ENCODE measurements around the gene ATP8A1. TPM values are rescaled to one million over a fixed set of nuclear protein-coding genes. Genes with fewer than 3 reads are reported as not detected.
"Not testable (repeated sequence)": the region's sequence is repeated elsewhere in the genome, so short reads cannot be mapped to it uniquely, and the experiment has no call there.

The ATP8A1 gene
- total and polyA plus RNA-seq, 9 donors = 5.0 to 10.4 (median 8.6) TPM

DNA sequence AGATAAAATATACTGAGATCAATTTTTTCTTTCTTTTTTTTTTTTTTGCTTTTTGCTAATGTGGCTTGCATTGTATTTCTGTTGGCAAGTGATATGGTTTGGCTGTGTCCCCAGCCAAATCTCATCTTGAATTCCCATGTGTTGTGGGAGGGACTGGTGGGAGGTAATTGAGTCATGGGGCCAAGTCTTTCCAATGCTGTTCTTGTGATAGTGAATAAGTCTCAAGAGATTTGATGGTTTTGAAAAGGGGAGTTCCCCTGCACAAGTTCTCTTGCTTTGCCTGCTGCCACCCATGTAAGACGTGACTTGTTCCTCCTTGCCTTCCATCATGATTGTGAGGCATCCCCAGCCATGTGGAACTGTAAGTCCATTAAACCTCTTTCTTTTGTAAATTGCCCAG, 195.7 kb downstream of the ATP8A1 start:
- H3K4me1 ChIP-seq (ENCODE audit: control insufficient read depth, insufficient read depth, low read length); H3K27ac ChIP-seq (ENCODE audit: low read length); H3K9me3 ChIP-seq (replicated peaks; ENCODE audit: control insufficient read depth, low read depth, low read length); H3K36me3 ChIP-seq (ENCODE audit: control insufficient read depth, insufficient read depth, low read length); H3K4me3 ChIP-seq (ENCODE audit: low read length); DNase-seq; H3K27me3 ChIP-seq (ENCODE audit: control insufficient read depth, insufficient read depth, low read length): not testable (repeated sequence)
- no CpG with 5 or more reads among the region's 1 CpG for WGBS (ENCODE audit: insufficient coverage)

DNA sequence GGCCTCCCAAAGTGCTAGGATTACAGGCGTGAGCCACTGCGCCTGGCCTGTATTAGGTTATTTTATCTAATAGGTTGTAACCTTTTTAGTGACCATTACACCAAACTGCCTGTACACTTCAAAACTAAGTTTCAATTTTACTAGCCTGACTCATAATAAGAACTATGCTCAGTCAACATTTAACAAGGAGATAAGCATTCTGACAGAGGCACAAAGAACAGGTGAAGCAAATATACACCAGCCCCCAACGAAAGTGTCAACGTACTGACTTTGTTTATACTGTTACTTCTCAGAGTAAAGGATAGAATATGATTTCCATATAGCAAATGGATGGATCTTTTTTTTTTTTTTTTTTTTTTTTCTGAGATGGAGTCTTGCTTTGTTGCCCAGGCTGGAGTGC, 196.9 kb downstream of the ATP8A1 start:
- Histone ChIP-seq H3K27me3 (ENCODE audit: control insufficient read depth, insufficient read depth, low read length) (no peaks in the 10 kb centered on the region), H3K9me3 (replicated peaks; ENCODE audit: control insufficient read depth, low read depth, low read length) (peaks cover 2% of the 10 kb centered on the region)
- no CpG with 5 or more reads among the region's 4 CpGs for WGBS (ENCODE audit: insufficient coverage)

DNA sequence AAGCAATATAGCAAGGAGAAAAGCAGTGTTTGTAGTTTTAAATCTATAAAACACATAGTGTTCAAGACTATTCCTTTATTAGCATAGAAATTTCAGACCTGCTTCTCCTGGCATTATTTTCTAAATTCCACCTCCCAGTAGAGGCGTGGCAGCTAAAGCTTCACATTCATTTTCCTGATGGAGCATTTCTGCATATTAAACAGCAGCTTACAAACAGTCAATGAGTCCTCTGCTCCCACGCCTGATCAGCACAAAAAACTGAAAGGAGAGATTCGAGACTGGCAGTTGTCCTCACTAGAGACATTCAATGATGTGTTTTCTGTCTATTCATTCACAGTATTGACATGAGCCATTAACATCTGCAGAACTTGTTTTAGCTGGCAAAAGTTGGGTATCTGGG, 198.2 kb downstream of the ATP8A1 start:
- Histone ChIP-seq H3K4me3 (ENCODE audit: low read length) (no peak overlapping the region), H3K27me3 (ENCODE audit: control insufficient read depth, insufficient read depth, low read length) (no peaks in the 10 kb centered on the region), H3K27ac (ENCODE audit: low read length) (peak overlapping the region; percentile 7), H3K9me3 (replicated peaks; ENCODE audit: control insufficient read depth, low read depth, low read length) (peaks cover 2% of the 10 kb centered on the region), H3K36me3 (ENCODE audit: control insufficient read depth, insufficient read depth, low read length) (no peaks in the 10 kb centered on the region), H3K4me1 (ENCODE audit: control insufficient read depth, insufficient read depth, low read length) (no peaks in the 10 kb centered on the region)
- peak; percentile 82 for DNase-seq
- 13% methylated on average over 2 of the region's 3 CpGs for WGBS (ENCODE audit: insufficient coverage)

More for the DNA sequence above, 196.9 kb downstream of the ATP8A1 start:
- Histone ChIP-seq H3K36me3 (ENCODE audit: control insufficient read depth, insufficient read depth, low read length) (no peaks in the 10 kb centered on the region), H3K4me3 (ENCODE audit: low read length) (no peak overlapping the region), H3K4me1 (ENCODE audit: control insufficient read depth, insufficient read depth, low read length) (no peaks in the 10 kb centered on the region), H3K27ac (ENCODE audit: low read length) (no peak overlapping the region)
- no peak for DNase-seq

DNA sequence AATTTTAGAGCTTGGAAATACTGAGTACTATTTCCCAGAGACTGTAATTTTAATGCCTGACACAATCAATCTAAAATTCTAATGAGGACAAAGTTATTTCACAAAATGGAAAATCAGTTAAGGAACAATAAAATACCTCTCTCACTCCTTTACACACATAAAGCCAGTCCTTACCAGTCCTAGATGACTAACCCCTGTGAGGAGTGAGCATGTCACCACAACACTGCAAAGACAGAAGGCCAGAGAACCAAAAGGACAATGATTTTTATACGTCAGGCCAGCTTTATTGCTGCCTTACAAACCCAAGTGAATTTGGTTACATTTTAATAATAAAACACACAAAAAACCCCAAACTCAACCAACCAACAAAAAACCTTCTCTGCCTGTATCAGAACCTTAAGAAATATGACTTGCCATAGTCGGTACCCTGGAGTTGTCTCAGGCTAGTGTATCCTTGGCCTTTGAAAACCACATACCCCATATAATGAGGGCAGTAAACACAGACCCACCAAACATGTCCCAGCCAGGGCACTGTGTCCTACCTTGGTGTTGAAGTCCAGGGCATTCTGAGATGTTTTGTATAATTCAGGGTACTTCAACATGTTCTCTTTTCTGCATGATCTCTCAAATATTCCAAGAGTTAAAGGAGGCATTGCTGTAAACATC, 202.0 kb downstream of the ATP8A1 start:
- no peak overlapping the region for H3K4me3 ChIP-seq (ENCODE audit: low read length)

DNA sequence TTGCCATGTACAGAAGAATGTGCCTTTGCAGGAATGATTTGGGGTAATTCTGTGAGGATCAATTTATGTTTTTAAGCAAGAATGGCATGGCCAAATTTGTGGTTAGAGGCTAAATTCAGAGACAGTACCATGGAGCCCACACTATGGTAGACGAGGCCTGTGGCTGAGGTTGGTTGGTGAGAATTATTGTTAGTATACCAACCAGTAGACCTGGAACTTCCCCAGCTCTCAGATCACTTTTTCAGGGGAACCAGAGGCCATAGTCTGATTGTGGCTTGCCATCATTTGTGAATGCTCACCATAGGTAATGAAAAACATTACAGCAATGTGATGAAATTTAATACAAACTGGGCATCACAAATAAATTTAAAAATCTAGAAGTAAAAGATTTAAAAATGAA, 203.3 kb downstream of the ATP8A1 start:
- WGBS (ENCODE audit: insufficient coverage) = no CpG with 5 or more reads among the region's 1 CpG
- H3K27me3 ChIP-seq (ENCODE audit: control insufficient read depth, insufficient read depth, low read length) = no peaks in the 10 kb centered on the region
- no peak for DNase-seq

More for the DNA sequence above, 202.0 kb downstream of the ATP8A1 start:
- Histone ChIP-seq H3K9me3 (replicated peaks; ENCODE audit: control insufficient read depth, low read depth, low read length) (no peaks in the 10 kb centered on the region), H3K27ac (ENCODE audit: low read length) (no peak overlapping the region), H3K27me3 (ENCODE audit: control insufficient read depth, insufficient read depth, low read length) (no peaks in the 10 kb centered on the region), H3K4me1 (ENCODE audit: control insufficient read depth, insufficient read depth, low read length) (no peaks in the 10 kb centered on the region), H3K36me3 (ENCODE audit: control insufficient read depth, insufficient read depth, low read length) (no peaks in the 10 kb centered on the region)
- WGBS (ENCODE audit: insufficient coverage) = no CpG with 5 or more reads among the region's 2 CpGs
- DNase-seq = no peak

DNA sequence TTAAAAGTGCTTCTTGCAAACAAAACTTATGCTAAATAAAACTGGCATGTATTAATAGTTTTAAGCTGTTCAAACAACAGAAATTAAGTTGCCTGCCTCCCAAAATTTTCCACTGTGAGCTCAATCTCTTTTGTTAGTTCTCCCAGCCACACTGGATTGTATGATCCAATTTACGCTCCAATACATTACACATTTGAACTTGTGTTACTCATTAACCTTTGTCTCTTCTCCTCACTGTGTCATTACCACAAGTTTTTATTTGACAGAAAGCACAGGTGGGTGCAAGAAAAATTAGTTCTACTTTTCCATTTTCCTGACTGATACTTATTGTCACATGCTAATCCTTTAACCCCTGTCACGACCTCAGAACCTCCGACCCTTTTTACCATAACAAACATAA, 204.1 kb downstream of the ATP8A1 start:
- Histone ChIP-seq H3K4me1 (ENCODE audit: control insufficient read depth, insufficient read depth, low read length) (no peaks in the 10 kb centered on the region), H3K27ac (ENCODE audit: low read length) (no peak overlapping the region), H3K36me3 (ENCODE audit: control insufficient read depth, insufficient read depth, low read length) (no peaks in the 10 kb centered on the region), H3K27me3 (ENCODE audit: control insufficient read depth, insufficient read depth, low read length) (no peaks in the 10 kb centered on the region), H3K9me3 (replicated peaks; ENCODE audit: control insufficient read depth, low read depth, low read length) (no peaks in the 10 kb centered on the region), H3K4me3 (ENCODE audit: low read length) (no peak overlapping the region)
- DNase-seq = no peak
- WGBS (ENCODE audit: insufficient coverage) = 59% methylated on average over 2 of the region's 3 CpGs

More for the DNA sequence above, 203.3 kb downstream of the ATP8A1 start:
- no peaks in the 10 kb centered on the region for H3K36me3 ChIP-seq (ENCODE audit: control insufficient read depth, insufficient read depth, low read length)
- H3K9me3 ChIP-seq (replicated peaks; ENCODE audit: control insufficient read depth, low read depth, low read length) = no peaks in the 10 kb centered on the region
- no peaks in the 10 kb centered on the region for H3K4me1 ChIP-seq (ENCODE audit: control insufficient read depth, insufficient read depth, low read length)
- no peak overlapping the region for H3K27ac ChIP-seq (ENCODE audit: low read length)
- H3K4me3 ChIP-seq (ENCODE audit: low read length) = no peak overlapping the region

DNA sequence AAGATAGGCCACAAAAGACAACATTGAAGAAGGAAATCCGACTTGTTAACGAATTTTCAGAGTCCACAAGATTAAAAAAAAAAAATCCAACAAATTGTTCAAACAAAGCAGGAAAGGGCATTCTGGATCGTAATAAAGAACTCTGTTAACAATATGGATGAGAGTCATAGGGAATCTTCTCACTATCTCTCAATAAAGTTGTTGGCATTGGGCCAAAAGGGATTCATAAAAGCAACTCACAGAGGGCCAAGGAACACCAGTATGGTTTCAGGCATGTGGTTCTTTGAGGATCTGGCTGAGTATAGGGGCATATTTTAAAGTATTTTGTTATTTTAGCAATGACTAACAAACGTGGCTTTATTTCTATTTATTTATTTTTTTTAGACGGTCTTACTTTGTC, 210.1 kb downstream of the ATP8A1 start:
- Histone ChIP-seq H3K36me3 (ENCODE audit: control insufficient read depth, insufficient read depth, low read length) (no peaks in the 10 kb centered on the region), H3K4me3 (ENCODE audit: low read length) (no peak overlapping the region), H3K4me1 (ENCODE audit: control insufficient read depth, insufficient read depth, low read length) (no peaks in the 10 kb centered on the region), H3K27me3 (ENCODE audit: control insufficient read depth, insufficient read depth, low read length) (no peaks in the 10 kb centered on the region), H3K9me3 (replicated peaks; ENCODE audit: control insufficient read depth, low read depth, low read length) (no peaks in the 10 kb centered on the region), H3K27ac (ENCODE audit: low read length) (no peak overlapping the region)
- WGBS (ENCODE audit: insufficient coverage) = 100% methylated on average over 1 of the region's 5 CpGs
- DNase-seq = no peak

- H3K9me3 ChIP-seq (replicated peaks; ENCODE audit: control insufficient read depth, low read depth, low read length) = no peaks in the 10 kb centered on the region
- no peaks in the 10 kb centered on the region for H3K27me3 ChIP-seq (ENCODE audit: control insufficient read depth, insufficient read depth, low read length)
- DNase-seq = no peak
- no peak overlapping the region for H3K27ac ChIP-seq (ENCODE audit: low read length)
- no CpG with 5 or more reads among the region's 5 CpGs for WGBS (ENCODE audit: insufficient coverage)
- no peak overlapping the region for H3K4me3 ChIP-seq (ENCODE audit: low read length)
- H3K36me3 ChIP-seq (ENCODE audit: control insufficient read depth, insufficient read depth, low read length) = no peaks in the 10 kb centered on the region
- H3K4me1 ChIP-seq (ENCODE audit: control insufficient read depth, insufficient read depth, low read length) = no peaks in the 10 kb centered on the region
Observed at GRCh38 chr4:42445038-42445437, 211.9 kb downstream of the ATP8A1 start.

DNA sequence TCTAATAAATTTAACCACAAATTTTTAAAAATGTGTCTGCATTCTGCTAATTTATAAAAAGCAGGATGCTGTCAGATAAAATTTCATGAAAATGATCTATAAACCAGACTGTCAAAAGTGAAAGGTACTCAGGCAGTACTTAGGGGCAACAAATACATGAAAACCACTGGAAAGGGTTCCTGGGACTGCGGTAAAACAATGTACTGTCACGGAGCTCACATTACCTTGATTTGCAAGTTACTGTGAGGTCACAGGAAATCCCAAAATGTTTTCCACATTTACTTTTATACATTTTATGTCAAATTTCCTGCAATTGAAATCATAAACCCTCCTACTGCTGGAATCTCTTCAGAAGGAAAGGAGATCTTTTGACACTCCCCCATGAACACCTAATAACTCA, 214.3 kb downstream of the ATP8A1 start:
- WGBS (ENCODE audit: insufficient coverage) = 55% methylated on average over 2 of the region's 2 CpGs
- Histone ChIP-seq H3K27me3 (ENCODE audit: control insufficient read depth, insufficient read depth, low read length) (no peaks in the 10 kb centered on the region), H3K4me1 (ENCODE audit: control insufficient read depth, insufficient read depth, low read length) (no peaks in the 10 kb centered on the region), H3K4me3 (ENCODE audit: low read length) (no peak overlapping the region), H3K9me3 (replicated peaks; ENCODE audit: control insufficient read depth, low read depth, low read length) (no peaks in the 10 kb centered on the region), H3K36me3 (ENCODE audit: control insufficient read depth, insufficient read depth, low read length) (no peaks in the 10 kb centered on the region), H3K27ac (ENCODE audit: low read length) (no peak overlapping the region)
- DNase-seq = no peak

DNA sequence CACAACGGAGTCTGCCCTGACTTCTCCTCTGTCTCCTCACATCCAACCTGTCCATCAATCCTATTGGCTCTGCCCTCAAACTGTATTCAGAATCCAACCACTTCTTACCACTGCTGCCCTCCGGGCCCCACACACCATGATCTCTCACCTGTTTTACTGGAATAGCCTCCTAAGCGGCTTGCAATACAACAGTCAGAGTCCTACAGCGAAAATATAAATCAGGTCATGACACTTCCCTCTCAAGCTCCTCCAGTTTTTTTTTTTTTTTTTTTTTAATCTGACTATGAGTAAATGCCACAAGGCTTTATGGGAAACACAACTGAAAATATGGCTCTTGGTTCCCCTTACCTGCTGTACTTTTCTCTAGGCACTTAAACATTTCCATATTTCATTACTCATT, 216.8 kb downstream of the ATP8A1 start:
- Histone ChIP-seq H3K27me3 (ENCODE audit: control insufficient read depth, insufficient read depth, low read length) (no peaks in the 10 kb centered on the region), H3K27ac (ENCODE audit: low read length) (no peak overlapping the region), H3K9me3 (replicated peaks; ENCODE audit: control insufficient read depth, low read depth, low read length) (no peaks in the 10 kb centered on the region), H3K36me3 (ENCODE audit: control insufficient read depth, insufficient read depth, low read length) (no peaks in the 10 kb centered on the region), H3K4me1 (ENCODE audit: control insufficient read depth, insufficient read depth, low read length) (no peaks in the 10 kb centered on the region), H3K4me3 (ENCODE audit: low read length) (no peak overlapping the region)
- no peak for DNase-seq
- WGBS (ENCODE audit: insufficient coverage) = 90% methylated on average over 2 of the region's 4 CpGs
